Subcutaneous adipose tissue (tissue), 4 donors: ENCODE results near the gene DCLK1. TPM values are rescaled to one million over a fixed set of nuclear protein-coding genes. Genes with fewer than 3 reads are reported as not detected.

Experiments
- CTCF ChIP-seq: fragments of 450-650 bp; IDR thresholded peaks from one replicate; pipeline ENCODE4 v1.5.1; 2016; ENCODE audit warnings: low read depth, mild to moderate bottlenecking, control low read depth, antibody characterized with exemption, moderate library complexity
- total RNA-seq, 4 donors: library from RNA; depleted of rRNA; stranded (reverse); fragments of >200 nt; gene quantifications; one replicate each; pipeline ENCODE4 v1.1.0, GENCODE V29; 2016

Gene DCLK1
- total RNA-seq, 4 donors from 2014 or later, result 78.9 to 116 (median 106) TPM

- TF ChIP-seq CTCF, result no peak
Measured at GRCh38 chr13:36115306-36115705, 15.9 kb downstream of the DCLK1 start.

- TF ChIP-seq CTCF, result no peak
Measured at GRCh38 chr13:36114233-36114632, 16.9 kb downstream of the DCLK1 start.

- no peak for TF ChIP-seq CTCF
Measured at GRCh38 chr13:36108954-36109353, 22.2 kb downstream of the DCLK1 start.

GRCh38 chr13:36108342-36108741 lies 22.8 kb downstream of the DCLK1 start:
- TF ChIP-seq CTCF, result no peak

GRCh38 chr13:36107521-36107920 lies 23.7 kb downstream of the DCLK1 start:
- no peak for TF ChIP-seq CTCF

- no peak for TF ChIP-seq CTCF
Measured at GRCh38 chr13:36105726-36106125, 25.5 kb downstream of the DCLK1 start.

- TF ChIP-seq CTCF, result no peak
Measured at GRCh38 chr13:36102721-36103120, 28.5 kb downstream of the DCLK1 start.
